WERI-Rb-1 (cell line): ENCODE data around the gene CEP72.
A peak's percentile ranks its signal among the peaks of the same experiment; 100 is the strongest.

ENCODE experiments used
- DNase-seq: peaks from one replicate; pipeline ENCODE4 v3.0.0-alpha.2; 2020
- H3K27ac ChIP-seq: fragments of 250-450 bp; sonication (Bioruptor Pico); 2 replicates; pipeline ENCODE4 v1.5.1; 2020; ENCODE audit warnings: mild to moderate bottlenecking, moderate library complexity
- H3K27me3 ChIP-seq: fragments of 250-450 bp; sonication (Bioruptor Pico); 2 replicates; pipeline ENCODE4 v1.5.1; 2021; ENCODE audit warnings: mild to moderate bottlenecking, low read depth, moderate library complexity; ENCODE audit not compliant: insufficient read depth, severe bottlenecking
- H3K36me3 ChIP-seq: fragments of 250-450 bp; sonication (Bioruptor Pico); 2 replicates; pipeline ENCODE4 v1.5.1; 2020; ENCODE audit warnings: mild to moderate bottlenecking, moderate library complexity
- H3K4me3 ChIP-seq: 2 replicates; pipeline ENCODE4 v1.5.1; 2011; ENCODE audit warnings: low read depth, mild to moderate bottlenecking, control low read depth, low read length
- H3K9me3 ChIP-seq: fragments of 250-450 bp; sonication (Bioruptor Pico); 2 replicates; pipeline ENCODE4 v1.5.1; 2021; ENCODE audit warnings: mild to moderate bottlenecking, moderate library complexity; ENCODE audit not compliant: severe bottlenecking
- CTCF ChIP-seq: IDR thresholded peaks from 2 replicates; pipeline ENCODE4 v1.5.1; 2011; ENCODE audit warnings: low read depth, mild to moderate bottlenecking, control low read depth, inconsistent platforms, low read length

Gene CEP72

DNA sequence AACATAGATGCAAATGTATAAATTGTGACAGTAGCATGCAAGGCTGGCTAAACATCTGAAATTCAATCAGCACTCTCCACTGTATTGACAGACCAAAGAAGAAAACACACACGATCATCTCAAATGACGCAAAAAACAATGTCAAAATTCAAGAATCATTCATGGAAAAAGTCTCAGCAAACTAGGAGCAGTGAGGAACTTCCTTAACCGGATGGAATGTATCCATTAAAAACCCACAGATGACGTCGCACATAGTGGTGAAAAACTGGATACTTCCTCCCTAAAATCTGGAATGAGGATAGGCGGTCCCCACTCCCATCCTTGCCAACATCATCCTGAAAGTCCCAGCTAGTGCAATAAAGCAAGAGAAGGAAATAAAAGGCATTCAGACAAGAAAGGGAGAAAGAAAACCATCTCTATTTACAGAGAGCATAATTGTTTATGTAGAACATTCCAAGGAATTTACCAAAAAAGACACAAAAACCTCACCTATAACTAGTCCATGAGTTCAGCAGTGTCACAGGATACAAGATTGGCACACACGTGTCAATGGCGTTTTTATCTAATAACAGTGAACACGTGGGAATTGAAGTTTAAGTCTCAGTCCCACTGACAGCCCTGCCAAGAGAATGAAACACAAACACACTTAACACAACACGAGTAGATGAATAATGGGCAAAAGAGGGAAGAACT is 14.1 kb upstream of the CEP72 start:
- Histone ChIP-seq H3K27ac (no peak overlapping the region), H3K27me3 (peaks cover 55% of the 10 kb centered on the region), H3K9me3 (no peaks in the 10 kb centered on the region), H3K36me3 (no peaks in the 10 kb centered on the region), H3K4me3 (no peak overlapping the region)
- DNase-seq, result no peak
- no peak for TF ChIP-seq CTCF

DNA sequence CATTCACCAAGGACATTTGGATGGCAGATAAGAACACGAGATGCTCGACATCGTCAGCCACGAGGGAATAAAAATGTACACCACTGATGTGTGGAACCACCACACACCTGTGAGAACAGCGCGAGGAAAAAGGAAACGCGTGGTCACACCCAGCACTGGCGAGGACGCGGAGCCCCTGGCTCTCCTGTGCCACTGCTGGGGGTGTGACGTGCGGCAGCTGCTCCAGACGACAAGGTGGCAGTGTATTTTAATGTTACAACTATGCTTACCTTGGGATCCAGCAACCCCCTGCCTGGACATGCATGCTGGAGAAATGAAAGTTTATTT is 13.6 kb upstream of the CEP72 start:
- peak; percentile 1 for DNase-seq
- Histone ChIP-seq H3K27ac (no peak overlapping the region), H3K27me3 (peaks cover 60% of the 10 kb centered on the region), H3K4me3 (no peak overlapping the region), H3K9me3 (no peaks in the 10 kb centered on the region), H3K36me3 (no peaks in the 10 kb centered on the region)
- TF ChIP-seq CTCF, result no peak

- Histone ChIP-seq H3K36me3 (no peaks in the 10 kb centered on the region), H3K27ac (no peak overlapping the region), H3K27me3 (peaks cover 58% of the 10 kb centered on the region), H3K4me3 (no peak overlapping the region), H3K9me3 (no peaks in the 10 kb centered on the region)
- TF ChIP-seq CTCF, result no peak
- peak; percentile 5 for DNase-seq
These were observed 11.1 kb upstream of the CEP72 start for GRCh38 chr5:600886-601541.

DNA sequence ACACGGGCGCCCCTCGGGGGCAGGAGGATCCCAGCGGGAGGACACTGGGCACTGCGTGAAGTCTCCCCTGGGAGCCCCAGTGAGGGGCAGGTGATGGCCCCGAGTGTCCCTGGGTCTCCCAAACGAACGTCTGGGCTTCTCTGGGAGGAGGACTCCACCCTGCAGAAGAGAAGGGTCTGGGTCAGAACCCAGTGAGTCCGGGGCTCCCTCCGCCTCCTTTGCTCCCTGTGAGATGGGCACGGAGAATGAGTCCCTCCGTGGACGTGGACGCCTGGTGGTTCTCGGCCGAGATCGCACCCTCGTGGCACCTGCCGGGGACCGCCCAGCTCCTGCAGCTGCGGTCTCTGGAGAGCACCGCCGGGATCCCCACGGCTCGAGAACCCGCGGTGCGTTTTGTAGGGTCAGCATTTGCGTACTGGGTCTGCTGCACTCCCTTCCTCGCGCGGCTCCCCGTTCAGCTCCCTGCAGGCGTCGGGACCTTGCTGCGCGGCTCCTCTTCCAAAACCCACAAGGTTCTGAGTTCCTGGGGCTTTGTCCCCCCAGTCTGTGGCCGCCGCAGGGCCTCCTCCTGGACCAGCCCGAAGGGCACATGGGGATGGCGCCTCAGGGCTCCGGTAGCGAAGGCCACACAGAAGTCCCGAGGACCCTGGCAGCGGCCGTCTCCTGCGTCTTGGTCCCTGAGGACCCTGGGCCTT is 10.2 kb upstream of the CEP72 start:
- peaks cover 54% of the 10 kb centered on the region for H3K27me3 ChIP-seq
- no peak for TF ChIP-seq CTCF
- H3K27ac ChIP-seq, result no peak overlapping the region
- no peaks in the 10 kb centered on the region for H3K9me3 ChIP-seq
- no peaks in the 10 kb centered on the region for H3K36me3 ChIP-seq
- peak; percentile 7 for DNase-seq
- no peak overlapping the region for H3K4me3 ChIP-seq

- Histone ChIP-seq H3K36me3 (no peaks in the 10 kb centered on the region), H3K27me3 (peaks cover 54% of the 10 kb centered on the region), H3K9me3 (no peaks in the 10 kb centered on the region), H3K4me3 (no peak overlapping the region), H3K27ac (no peak overlapping the region)
- no peak for DNase-seq
- TF ChIP-seq CTCF, result no peak
These were observed 9.6 kb upstream of the CEP72 start for GRCh38 chr5:602466-603035.
